Activated T-helper 1 cell treated with anti-CD3 and anti-CD28 coated beads, Interleukin-12 subunit alpha, Interleukin-12 subunit beta, Interleukin-2, Interleukin-4 antibody, amounts not matched to agents 30 ng/mL and 10 ng/mL and 1 ng/mL, durations not matched to agents 14 hours and 24 hours and 36 hours (primary cell): Measurements from ENCODE around the gene CEBPB. TPM values are rescaled to one million over a fixed set of nuclear protein-coding genes. Genes with fewer than 3 reads are reported as not detected.

Source experiments
- DNase-seq: peaks from one replicate; pipeline ENCODE4 v3.0.0; 2021; ENCODE audit warnings: low spot score
- H3K27ac Mint-ChIP-seq: one replicate; pipeline ENCODE4 v1.8.0; 2021; ENCODE audit warnings: mild to moderate bottlenecking, mixed read lengths
- H3K27me3 Mint-ChIP-seq: one replicate; pipeline ENCODE4 v1.8.0; 2022; ENCODE audit warnings: mild to moderate bottlenecking, moderate library complexity, mixed read lengths; ENCODE audit not compliant: insufficient read depth
- H3K36me3 Mint-ChIP-seq: one replicate; pipeline ENCODE4 v1.8.0; 2021; ENCODE audit warnings: low read depth, mixed read lengths
- H3K4me1 Mint-ChIP-seq: one replicate; pipeline ENCODE4 v1.8.0; 2021; ENCODE audit warnings: low read depth, mixed read lengths
- H3K4me3 Mint-ChIP-seq: one replicate; pipeline ENCODE4 v1.8.0; 2021; ENCODE audit warnings: mild to moderate bottlenecking, moderate library complexity, mixed read lengths
- H3K9me3 Mint-ChIP-seq: one replicate; pipeline ENCODE4 v1.8.0; 2021; ENCODE audit warnings: mixed read lengths
- intact Hi-C: fragments of 100-400 bp; cut with micrococcal nuclease; formaldehyde crosslinking; loops from one replicate; pipeline ENCODE4 v1.15.1; 2024
- total RNA-seq: library from RNA; stranded (reverse); gene quantifications from 2 replicates; pipeline ENCODE4 v1.2.3, GENCODE V29; 2022

Gene CEBPB
- total RNA-seq, 1 donor from 2014 or later, result 52.3 TPM

DNA sequence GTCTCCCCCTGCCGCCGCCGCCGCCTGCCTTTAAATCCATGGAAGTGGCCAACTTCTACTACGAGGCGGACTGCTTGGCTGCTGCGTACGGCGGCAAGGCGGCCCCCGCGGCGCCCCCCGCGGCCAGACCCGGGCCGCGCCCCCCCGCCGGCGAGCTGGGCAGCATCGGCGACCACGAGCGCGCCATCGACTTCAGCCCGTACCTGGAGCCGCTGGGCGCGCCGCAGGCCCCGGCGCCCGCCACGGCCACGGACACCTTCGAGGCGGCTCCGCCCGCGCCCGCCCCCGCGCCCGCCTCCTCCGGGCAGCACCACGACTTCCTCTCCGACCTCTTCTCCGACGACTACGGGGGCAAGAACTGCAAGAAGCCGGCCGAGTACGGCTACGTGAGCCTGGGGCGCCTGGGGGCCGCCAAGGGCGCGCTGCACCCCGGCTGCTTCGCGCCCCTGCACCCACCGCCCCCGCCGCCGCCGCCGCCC, 474 bp downstream of the CEBPB start:
- peak overlapping the region; percentile 67 for H3K4me3 Mint-ChIP-seq
- peaks cover 22% of the 10 kb centered on the region for H3K36me3 Mint-ChIP-seq
- no peaks in the 10 kb centered on the region for H3K9me3 Mint-ChIP-seq
- intact Hi-C loops, result loop anchor here (5.0 kb wide), 2 partner anchors 96 to 196 kb away; no protein-coding TSS in a partner anchor
- peaks cover 31% of the 10 kb centered on the region for H3K4me1 Mint-ChIP-seq
- H3K27me3 Mint-ChIP-seq, result peaks cover 4% of the 10 kb centered on the region
- peak overlapping the region; percentile 73 for H3K27ac Mint-ChIP-seq
- DNase-seq, result peak; percentile 66

DNA sequence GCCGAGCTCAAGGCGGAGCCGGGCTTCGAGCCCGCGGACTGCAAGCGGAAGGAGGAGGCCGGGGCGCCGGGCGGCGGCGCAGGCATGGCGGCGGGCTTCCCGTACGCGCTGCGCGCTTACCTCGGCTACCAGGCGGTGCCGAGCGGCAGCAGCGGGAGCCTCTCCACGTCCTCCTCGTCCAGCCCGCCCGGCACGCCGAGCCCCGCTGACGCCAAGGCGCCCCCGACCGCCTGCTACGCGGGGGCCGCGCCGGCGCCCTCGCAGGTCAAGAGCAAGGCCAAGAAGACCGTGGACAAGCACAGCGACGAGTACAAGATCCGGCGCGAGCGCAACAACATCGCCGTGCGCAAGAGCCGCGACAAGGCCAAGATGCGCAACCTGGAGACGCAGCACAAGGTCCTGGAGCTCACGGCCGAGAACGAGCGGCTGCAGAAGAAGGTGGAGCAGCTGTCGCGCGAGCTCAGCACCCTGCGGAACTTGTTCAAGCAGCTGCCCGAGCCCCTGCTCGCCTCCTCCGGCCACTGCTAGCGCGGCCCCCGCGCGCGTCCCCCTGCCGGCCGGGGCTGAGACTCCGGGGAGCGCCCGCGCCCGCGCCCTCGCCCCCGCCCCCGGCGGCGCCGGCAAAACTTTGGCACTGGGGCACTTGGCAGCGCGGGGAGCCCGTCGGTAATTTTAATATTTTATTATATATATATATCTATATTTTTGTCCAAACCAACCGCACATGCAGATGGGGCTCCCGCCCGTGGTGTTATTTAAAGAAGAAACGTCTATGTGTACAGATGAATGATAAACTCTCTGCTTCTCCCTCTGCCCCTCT, 1.1 kb downstream of the CEBPB start:
- Mint-ChIP-seq H3K4me1 (peaks cover 27% of the 10 kb centered on the region), H3K27me3 (peaks cover 3% of the 10 kb centered on the region), H3K4me3 (peak overlapping the region; percentile 95), H3K27ac (peak overlapping the region; percentile 97), H3K36me3 (peaks cover 22% of the 10 kb centered on the region), H3K9me3 (no peaks in the 10 kb centered on the region)
- DNase-seq, result peak; percentile 44
- intact Hi-C loops, result loop anchor here (1.0 to 5.0 kb wide), 5 partner anchors 96 to 533 kb away; no protein-coding TSS in a partner anchor

DNA sequence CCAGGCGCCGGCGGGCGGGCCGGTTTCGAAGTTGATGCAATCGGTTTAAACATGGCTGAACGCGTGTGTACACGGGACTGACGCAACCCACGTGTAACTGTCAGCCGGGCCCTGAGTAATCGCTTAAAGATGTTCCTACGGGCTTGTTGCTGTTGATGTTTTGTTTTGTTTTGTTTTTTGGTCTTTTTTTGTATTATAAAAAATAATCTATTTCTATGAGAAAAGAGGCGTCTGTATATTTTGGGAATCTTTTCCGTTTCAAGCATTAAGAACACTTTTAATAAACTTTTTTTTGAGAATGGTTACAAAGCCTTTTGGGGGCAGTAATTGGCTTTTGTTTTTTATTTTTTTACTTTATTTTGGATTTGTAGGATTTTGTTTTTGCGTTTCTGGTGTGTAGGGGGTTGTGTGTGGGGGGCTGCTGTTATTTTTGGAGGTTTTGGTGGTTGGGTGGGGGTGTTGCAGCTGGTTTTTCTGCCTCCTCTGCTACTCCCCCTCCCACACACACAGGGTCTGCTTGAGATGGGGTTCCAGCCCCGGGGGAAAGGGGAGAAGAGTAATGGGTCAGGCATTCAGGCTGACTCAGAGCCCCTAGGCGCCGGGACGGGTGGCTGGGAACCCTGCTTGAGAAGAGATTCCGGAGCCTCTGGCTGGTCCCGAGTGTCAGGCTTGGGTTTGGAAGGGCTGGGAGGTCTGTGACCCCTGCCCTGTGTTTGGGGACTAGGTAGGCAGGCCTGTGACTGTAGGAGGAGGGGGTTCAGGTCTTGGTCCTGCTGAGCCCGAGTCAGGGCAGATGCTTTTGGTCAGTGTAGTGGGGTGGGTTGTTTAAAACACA, 2.0 kb downstream of the CEBPB start:
- peaks cover 22% of the 10 kb centered on the region for H3K36me3 Mint-ChIP-seq
- H3K4me1 Mint-ChIP-seq, result peaks cover 27% of the 10 kb centered on the region
- no peaks in the 10 kb centered on the region for H3K9me3 Mint-ChIP-seq
- peaks cover 3% of the 10 kb centered on the region for H3K27me3 Mint-ChIP-seq
- peak; percentile 76 for DNase-seq
- intact Hi-C loops, result loop anchor here (1.0 to 5.0 kb wide), 5 partner anchors 95 to 532 kb away; no protein-coding TSS in a partner anchor
- peak overlapping the region; percentile 97 for H3K27ac Mint-ChIP-seq
- peak overlapping the region; percentile 95 for H3K4me3 Mint-ChIP-seq

DNA sequence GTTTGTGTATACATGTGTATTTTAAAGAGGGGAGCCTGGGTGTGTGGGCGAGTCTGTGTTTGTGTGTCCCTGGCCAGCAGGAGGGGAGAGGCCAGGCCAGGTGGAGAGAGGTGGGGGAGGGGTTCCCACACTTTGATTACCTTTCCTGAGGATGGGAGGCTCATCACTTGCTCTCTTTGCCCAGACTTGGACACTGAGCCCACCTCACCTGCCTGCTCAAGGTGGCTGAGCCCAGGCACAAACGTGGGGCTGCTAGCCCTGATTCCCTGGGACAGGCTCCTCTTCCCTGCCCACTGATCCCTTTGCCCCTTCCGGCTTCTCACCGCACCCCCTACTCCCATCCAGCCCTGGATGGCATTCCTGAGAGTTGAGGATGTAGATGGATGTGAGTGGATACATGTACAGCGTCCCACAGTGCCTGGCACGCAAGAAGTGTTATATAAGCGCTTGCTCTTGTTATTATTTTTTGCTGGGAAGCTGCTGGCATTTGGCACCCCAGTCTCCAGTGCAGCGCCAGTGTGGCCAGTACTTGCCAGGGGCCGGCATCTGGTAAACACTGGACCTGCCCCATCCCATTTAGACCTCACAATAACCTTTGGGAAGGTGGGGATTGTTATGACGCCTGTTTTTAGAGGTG, 2.7 kb downstream of the CEBPB start:
- peak overlapping the region; percentile 95 for H3K4me3 Mint-ChIP-seq

DNA sequence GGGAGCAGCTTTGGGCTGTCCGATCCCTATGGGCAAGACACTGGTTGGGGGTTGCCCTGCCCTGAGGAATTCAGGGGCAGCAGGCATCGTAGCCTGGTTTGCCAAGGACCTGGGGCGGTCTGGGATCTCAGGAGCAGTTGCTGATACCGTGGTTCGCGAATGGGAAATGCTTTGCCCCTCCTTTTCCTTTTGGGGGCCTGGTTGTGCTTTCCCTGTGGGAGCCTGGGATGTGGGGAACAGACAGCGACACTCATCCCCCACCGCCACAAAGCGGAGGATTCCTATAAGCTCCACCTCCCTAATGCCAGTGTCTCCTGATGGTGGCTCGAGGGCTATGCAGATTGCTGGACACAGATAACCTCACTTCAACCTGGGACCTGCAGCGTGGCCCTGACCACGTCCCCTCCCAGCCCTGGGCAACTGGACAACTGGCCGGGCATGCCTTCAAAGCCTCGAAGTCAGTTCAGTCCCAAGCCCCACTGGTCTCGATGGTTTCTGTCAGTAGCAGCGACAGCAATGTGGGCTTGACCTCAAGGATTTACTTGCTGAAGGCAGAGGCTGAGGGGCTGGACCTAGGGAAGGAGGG, 3.3 kb downstream of the CEBPB start:
- Mint-ChIP-seq H3K36me3 (peaks cover 22% of the 10 kb centered on the region), H3K9me3 (no peaks in the 10 kb centered on the region), H3K4me3 (peak overlapping the region; percentile 95), H3K4me1 (peaks cover 27% of the 10 kb centered on the region), H3K27ac (no peak overlapping the region), H3K27me3 (peaks cover 2% of the 10 kb centered on the region)
- intact Hi-C loops, result loop anchor here (2.0 to 5.0 kb wide), 3 partner anchors 93 to 531 kb away; no protein-coding TSS in a partner anchor
- no peak for DNase-seq

More for the DNA sequence above, 2.7 kb downstream of the CEBPB start:
- H3K9me3 Mint-ChIP-seq, result no peaks in the 10 kb centered on the region
- H3K4me1 Mint-ChIP-seq, result peaks cover 27% of the 10 kb centered on the region
- intact Hi-C loops, result loop anchor here (2.0 to 5.0 kb wide), 3 partner anchors 94 to 531 kb away; no protein-coding TSS in a partner anchor
- H3K27me3 Mint-ChIP-seq, result peaks cover 3% of the 10 kb centered on the region
- H3K36me3 Mint-ChIP-seq, result peaks cover 22% of the 10 kb centered on the region
- peak overlapping the region; percentile 97 for H3K27ac Mint-ChIP-seq
- DNase-seq, result no peak

DNA sequence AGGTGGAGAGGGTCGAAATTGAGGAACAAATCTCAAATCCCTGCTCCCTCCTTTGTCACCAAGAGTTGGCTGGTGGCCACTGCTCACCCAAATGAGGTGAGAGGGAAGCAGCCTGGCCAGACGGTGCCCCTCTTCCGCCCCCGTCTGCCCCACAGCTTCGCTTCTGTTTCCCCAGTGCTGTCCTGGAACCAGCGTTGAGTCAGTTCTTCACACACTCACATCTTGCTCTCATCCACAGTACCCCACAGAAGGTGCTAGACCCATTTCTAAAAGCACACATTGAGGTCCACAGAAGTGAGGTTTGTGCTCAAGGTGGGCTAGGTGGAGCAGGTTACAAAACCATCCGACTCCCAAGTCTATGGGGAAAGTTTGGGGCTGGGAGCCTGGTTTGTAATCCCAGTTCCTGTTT, 3.8 kb downstream of the CEBPB start:
- H3K4me3 Mint-ChIP-seq, result peak overlapping the region; percentile 58
- peaks cover 22% of the 10 kb centered on the region for H3K36me3 Mint-ChIP-seq
- peaks cover 27% of the 10 kb centered on the region for H3K4me1 Mint-ChIP-seq
- intact Hi-C loops, result loop anchor here (5.0 kb wide), 2 partner anchors 93 to 193 kb away; no protein-coding TSS in a partner anchor
- H3K27me3 Mint-ChIP-seq, result peaks cover 2% of the 10 kb centered on the region
- H3K27ac Mint-ChIP-seq, result no peak overlapping the region
- H3K9me3 Mint-ChIP-seq, result no peaks in the 10 kb centered on the region
- DNase-seq, result no peak

DNA sequence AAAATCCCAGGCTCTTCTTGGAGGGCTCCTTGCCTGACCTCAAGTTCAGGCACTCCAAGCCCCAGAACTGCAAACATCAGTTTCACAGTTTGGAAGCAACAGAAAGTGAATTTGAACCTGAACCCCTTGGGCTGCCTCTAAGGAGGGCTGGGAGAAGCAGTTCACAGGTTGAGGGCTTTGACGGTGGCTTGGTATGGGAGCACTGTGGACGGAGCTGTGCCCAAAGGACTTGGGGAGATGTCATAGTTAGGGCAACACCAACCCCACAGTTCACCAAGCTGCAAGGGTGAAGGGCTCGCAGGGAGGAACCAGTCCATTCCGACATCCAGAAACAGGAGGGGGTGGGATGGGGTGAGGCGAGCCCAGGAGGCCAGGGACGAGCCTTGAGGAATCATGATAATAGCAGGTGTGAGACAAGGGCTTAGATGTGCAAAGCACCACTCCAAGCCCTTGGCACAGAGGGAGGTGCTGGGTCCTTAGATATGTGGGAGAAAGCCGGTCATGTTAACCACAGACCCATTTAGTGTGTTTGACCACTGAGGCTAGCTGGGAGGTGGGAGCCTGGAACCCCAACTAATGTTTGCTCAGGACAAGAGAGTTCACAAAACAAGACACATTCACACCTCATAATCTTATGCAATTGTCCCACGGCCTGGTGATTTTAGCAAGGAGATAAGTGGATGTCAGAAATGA, 4.3 kb downstream of the CEBPB start:
- Mint-ChIP-seq H3K9me3 (no peaks in the 10 kb centered on the region), H3K27ac (no peak overlapping the region), H3K36me3 (peaks cover 22% of the 10 kb centered on the region), H3K27me3 (no peaks in the 10 kb centered on the region), H3K4me1 (peaks cover 27% of the 10 kb centered on the region), H3K4me3 (peak overlapping the region; percentile 58)
- intact Hi-C loops, result loop anchor here (5.0 kb wide), 2 partner anchors 92 to 192 kb away; no protein-coding TSS in a partner anchor
- DNase-seq, result no peak

DNA sequence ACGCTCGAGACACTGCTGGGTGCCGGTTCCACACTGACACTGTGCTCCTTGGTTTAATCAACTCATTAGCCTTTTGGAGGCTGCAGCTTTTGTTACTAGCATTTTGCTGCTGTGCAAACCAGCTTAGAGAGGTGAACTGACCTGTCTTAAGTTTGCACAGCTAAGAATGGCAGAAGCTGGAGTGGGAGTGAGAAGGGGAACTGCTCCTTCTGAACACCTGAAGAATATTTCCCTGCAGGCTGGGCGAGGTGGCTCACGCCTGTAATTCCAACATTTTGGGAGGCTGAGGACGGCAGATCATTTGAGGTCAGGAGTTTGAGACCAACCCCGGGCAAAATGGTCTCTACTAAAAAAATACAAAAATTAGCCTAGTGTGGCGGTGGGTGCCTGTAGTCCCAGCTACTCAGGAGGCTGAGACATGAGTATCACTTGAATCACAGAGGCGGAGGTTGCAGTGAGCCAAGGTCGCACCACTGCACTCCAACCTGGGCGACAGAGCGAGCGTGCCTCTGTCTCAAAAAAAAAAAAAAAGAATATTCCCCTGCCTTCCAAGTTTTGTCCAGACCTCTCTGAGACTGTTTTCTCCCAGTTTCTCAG, 5.0 kb downstream of the CEBPB start:
- no peak overlapping the region for H3K4me3 Mint-ChIP-seq
- H3K36me3 Mint-ChIP-seq, result peaks cover 22% of the 10 kb centered on the region
- DNase-seq, result no peak
- H3K9me3 Mint-ChIP-seq, result no peaks in the 10 kb centered on the region
- intact Hi-C loops, result no loop called here
- peak overlapping the region; percentile 73 for H3K27ac Mint-ChIP-seq
- peaks cover 27% of the 10 kb centered on the region for H3K4me1 Mint-ChIP-seq
- no peaks in the 10 kb centered on the region for H3K27me3 Mint-ChIP-seq

DNA sequence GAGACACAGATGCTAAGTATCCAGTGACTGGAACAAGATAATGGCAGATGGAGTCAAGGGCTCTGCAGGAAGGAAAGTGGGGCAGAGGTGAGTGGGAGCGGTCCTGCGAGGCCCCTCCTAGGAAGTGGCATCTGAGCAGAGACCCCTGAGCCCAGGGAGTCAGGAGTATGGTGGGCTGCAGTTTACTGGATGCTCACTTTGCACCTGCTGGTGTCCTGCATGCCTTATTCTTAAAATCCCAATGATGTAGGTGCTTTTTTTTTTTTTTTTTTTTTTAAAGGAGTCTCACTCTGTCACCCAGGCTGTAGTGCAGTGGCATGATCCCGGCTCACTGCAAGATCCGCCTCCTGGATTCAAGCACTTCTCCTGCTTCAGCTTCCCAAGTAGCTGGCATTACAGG, 5.6 kb downstream of the CEBPB start:
- DNase-seq, result no peak
- Mint-ChIP-seq H3K36me3 (peaks cover 24% of the 10 kb centered on the region), H3K27me3 (peaks cover 3% of the 10 kb centered on the region), H3K27ac (peak overlapping the region; percentile 73), H3K4me1 (peaks cover 27% of the 10 kb centered on the region), H3K4me3 (no peak overlapping the region), H3K9me3 (no peaks in the 10 kb centered on the region)
- intact Hi-C loops, result no loop called here

DNA sequence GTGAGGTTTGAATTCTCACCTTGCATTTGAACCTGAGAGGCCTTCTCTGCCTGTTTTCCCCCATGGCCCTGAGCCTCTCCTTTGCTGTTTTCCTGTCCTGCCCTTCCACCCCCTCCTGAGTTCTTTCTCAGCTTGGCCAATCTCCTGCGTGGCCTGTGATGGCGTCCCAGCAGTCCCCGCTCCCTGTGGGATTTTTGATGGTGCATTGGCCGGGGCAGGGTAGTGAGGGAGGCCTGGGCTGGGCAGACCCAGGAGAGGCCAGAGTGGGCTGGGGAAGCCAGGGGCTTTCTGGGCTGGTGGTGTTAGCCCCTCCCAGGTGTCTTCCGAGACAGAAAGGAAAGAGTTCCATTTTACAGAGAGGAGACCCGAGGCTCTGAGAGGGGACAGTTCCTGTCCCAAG, 6.3 kb downstream of the CEBPB start:
- H3K27ac Mint-ChIP-seq, result peak overlapping the region; percentile 12
- no peaks in the 10 kb centered on the region for H3K9me3 Mint-ChIP-seq
- no peak overlapping the region for H3K4me3 Mint-ChIP-seq
- H3K27me3 Mint-ChIP-seq, result peaks cover 3% of the 10 kb centered on the region
- peaks cover 24% of the 10 kb centered on the region for H3K36me3 Mint-ChIP-seq
- DNase-seq, result no peak
- intact Hi-C loops, result no loop called here
- H3K4me1 Mint-ChIP-seq, result peaks cover 27% of the 10 kb centered on the region

DNA sequence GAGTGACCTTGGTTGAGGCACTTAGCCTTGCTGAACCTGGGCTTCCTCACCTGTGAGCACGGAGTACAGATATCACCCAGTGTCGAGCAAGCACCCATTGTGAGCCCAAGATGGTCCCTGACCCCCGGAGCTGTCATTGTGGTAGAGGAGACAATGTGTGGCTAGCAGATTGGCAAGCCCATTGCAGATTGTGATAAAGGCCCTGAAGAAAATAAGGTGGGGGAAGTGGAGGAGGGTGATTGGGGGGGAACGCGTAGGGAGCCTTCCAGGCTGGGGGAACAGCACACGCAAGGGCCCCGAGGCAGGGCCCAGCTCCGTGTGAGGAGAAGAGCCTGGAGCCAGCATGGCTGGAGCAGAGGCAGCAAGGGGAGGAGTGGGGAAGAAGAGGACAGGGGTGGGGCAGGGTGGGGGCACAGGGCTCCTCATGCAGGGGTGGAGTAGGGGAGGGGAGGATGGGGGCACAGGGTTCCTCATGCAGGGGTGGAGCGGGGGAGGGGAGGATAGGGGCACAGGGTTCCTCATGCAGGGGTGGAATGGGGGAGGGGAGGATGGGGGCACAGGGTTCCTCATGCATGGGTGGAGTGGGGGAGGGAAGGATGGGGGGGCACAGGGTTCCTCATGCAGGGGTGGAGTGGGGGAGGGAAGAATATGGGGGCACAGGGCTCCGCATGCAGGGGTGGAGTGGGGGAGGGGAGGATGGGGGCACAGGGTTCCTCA, 7.0 kb downstream of the CEBPB start:
- Mint-ChIP-seq H3K4me1 (peaks cover 25% of the 10 kb centered on the region), H3K4me3 (no peak overlapping the region), H3K36me3 (peaks cover 19% of the 10 kb centered on the region), H3K27me3 (peaks cover 3% of the 10 kb centered on the region), H3K9me3 (no peaks in the 10 kb centered on the region), H3K27ac (no peak overlapping the region)
- intact Hi-C loops, result no loop called here
- DNase-seq, result no peak
